Stomach smooth muscle (tissue), 2 donors: ENCODE measurements around the gene EIF2B5.
"Not testable (repeated sequence)": the region's sequence is repeated elsewhere in the genome, so short reads cannot be mapped to it uniquely, and the experiment has no call there.

Source experiments
- H3K27ac ChIP-seq: one replicate; pipeline ENCODE4 v1.7.0; 2013; ENCODE audit warnings: mild to moderate bottlenecking, low read length, inconsistent platforms
- H3K27me3 ChIP-seq, 2 donors: one replicate each; pipeline ENCODE4 v1.7.0; 2013; ENCODE audit warnings: low read length in 2 of 2; ENCODE audit not compliant: insufficient read depth in 2 of 2, control insufficient read depth in 1 of 2
- H3K36me3 ChIP-seq, 2 donors: one replicate each; pipeline ENCODE4 v1.7.0; 2013; ENCODE audit warnings: low read length in 2 of 2; ENCODE audit not compliant: control insufficient read depth in 2 of 2, insufficient read depth in 2 of 2
- H3K4me1 ChIP-seq: one replicate; pipeline ENCODE4 v1.7.0; 2013; ENCODE audit warnings: low read length; ENCODE audit not compliant: control insufficient read depth, insufficient read depth
- H3K4me3 ChIP-seq, 2 donors: one replicate each; pipeline ENCODE4 v1.7.0; 2013; ENCODE audit warnings: low read length in 2 of 2
- H3K9ac ChIP-seq, 2 donors: one replicate each; pipeline ENCODE4 v1.7.0; 2013; ENCODE audit warnings: low read length in 2 of 2, mild to moderate bottlenecking in 1 of 2
- H3K9me3 ChIP-seq, 2 donors: one replicate each; pipeline ENCODE4 v1.7.0; 2013; ENCODE audit warnings: low read length in 2 of 2; ENCODE audit not compliant: control insufficient read depth in 2 of 2
- donor health status: healthy.
- donor health status: Pancreatic carcinoma.

EIF2B5 gene

GRCh38 chr3:184145751-184146270 lies 10.7 kb downstream of the EIF2B5 start:
- Histone ChIP-seq H3K4me3 (no peak overlapping the region), H3K4me1 (peaks cover 4% of the 10 kb centered on the region), H3K36me3 (peaks cover 44 to 47% of the 10 kb centered on the region in 2 donors), H3K27me3 (no peaks in the 10 kb centered on the region), H3K9ac (no peak overlapping the region), H3K27ac (no peak overlapping the region), H3K9me3 (no peaks in the 10 kb centered on the region)

DNA sequence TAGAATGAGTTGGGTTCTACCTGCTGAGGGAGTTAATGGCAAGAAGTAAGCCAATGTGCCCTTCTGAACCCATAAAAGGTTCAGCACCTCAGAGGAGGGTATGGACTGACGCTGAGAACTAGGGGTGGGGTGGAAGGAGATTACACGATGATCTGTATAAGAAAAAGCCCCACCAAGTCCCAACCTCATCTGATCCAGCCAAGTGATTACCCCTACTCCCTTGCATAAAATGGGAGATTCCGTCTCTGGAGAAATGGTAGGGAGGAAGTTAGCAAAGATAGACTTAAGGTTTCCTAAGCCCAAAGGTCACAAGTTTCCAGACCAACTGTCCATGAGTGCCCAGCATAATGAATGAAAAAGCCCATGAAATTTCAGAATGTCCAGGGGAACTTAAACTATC lies 12.9 kb downstream of the EIF2B5 start:
- Histone ChIP-seq H3K36me3 (peaks cover 24 to 27% of the 10 kb centered on the region in 2 donors), H3K9ac (no peak overlapping the region), H3K27me3 (no peaks in the 10 kb centered on the region), H3K4me3 (no peak overlapping the region), H3K27ac (no peak overlapping the region), H3K4me1 (peaks cover 4% of the 10 kb centered on the region), H3K9me3 (no peaks in the 10 kb centered on the region)

DNA sequence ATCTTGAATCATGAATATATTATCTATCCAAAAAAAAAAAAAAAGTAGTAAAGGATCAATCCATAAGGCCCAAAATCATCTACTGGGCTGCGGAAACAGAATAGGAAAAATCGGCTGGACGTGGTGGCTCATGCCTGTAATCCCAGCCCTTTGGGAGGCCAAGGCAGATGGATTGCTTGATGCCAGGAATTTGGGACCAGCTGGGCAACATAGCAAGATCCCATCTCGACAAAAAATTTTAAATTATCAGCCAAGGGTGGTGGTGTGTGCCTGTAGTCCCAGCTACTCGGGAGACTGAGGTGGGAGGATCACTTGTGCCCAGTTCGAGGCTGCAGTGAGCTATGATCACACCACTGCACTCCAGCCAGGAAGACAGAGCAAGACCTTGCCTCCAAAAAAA lies 14.0 kb downstream of the EIF2B5 start:
- H3K4me1 ChIP-seq = peaks cover 6% of the 10 kb centered on the region
- H3K9ac ChIP-seq = no peak overlapping the region
- H3K27ac ChIP-seq = no peak overlapping the region
- no peaks in the 10 kb centered on the region for H3K9me3 ChIP-seq
- H3K4me3 ChIP-seq = no peak overlapping the region
- no peaks in the 10 kb centered on the region for H3K27me3 ChIP-seq
- H3K36me3 ChIP-seq = peaks cover 14 to 16% of the 10 kb centered on the region in 2 donors

DNA sequence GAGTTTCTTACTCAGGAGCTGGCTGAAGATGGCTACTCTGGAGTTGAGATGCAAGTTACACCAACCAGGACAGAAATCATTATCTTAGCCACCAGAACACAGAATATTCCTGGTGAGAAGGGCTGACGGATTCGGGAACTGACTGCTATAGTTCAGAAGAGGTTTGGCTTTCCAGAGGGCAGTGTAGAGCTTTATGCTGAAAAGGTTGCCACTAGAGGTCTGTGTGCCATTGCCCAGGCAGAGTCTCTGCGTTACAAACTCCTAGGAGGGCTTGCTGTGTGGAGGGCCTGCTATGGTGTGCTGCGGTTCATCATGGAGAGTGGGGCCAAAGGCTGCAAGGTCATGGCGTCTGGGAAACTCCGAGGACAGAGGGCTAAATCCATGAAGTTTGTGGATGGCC lies 14.6 kb downstream of the EIF2B5 start:
- not testable (repeated sequence) for H3K36me3 ChIP-seq, H3K27me3 ChIP-seq, H3K4me3 ChIP-seq, H3K9me3 ChIP-seq, H3K27ac ChIP-seq, H3K9ac ChIP-seq
- H3K4me1 ChIP-seq = peaks cover 10% of the 10 kb centered on the region

DNA sequence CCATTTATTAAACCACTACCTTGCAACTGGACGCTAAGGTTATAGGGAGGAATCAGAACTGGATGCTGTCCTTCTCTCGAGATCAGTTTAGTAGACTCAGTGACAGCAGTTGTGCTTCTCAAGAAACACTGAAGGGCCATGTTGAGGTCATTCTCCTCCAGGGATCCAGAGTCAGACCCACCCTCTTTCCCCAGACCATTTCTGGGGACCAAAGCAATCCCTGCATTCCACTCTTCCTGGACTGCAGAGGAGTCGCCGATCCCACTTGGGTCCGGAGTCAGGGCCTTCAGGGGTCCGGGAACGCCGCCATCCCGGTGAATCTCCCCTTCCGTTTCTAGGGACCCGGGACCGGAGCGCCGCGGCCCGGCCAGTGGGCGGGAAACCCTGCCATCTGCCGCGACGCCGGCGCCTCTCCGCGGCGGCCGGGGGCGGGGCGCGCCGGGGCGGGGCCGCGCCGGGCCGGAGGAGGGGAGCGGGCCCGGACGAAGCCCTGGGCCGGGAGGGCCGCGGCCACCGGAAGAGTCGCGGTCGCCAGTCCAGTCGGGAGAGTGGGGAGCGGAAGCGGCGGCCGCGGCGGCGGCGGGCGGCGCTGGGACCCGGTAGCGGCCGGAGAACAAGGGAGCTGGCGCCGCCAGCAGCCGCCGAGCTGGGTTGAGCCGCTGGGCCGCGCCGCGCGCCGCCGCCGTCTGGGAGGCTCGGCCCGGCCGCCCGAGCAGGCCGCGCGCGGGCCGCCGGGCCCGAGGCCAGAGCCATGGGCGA lies 19.9 kb downstream of the EIF2B5 start, which contains the start of gene DVL3:
Gene DVL3, plus strand, starts transcription at position 493 of the 759 bp plus-strand sequence. Its CDS starts 259 bp downstream, at position 752.
- Histone ChIP-seq H3K4me1 (peaks cover 38% of the 10 kb centered on the region), H3K9ac (peak within 1 kb of the TSS; percentile 93 to 98), H3K27me3 (no peaks in the 10 kb centered on the region), H3K9me3 (no peaks in the 10 kb centered on the region), H3K27ac (peak within 1 kb of the TSS; percentile 90), H3K36me3 (no peaks in the 10 kb centered on the region), H3K4me3 (peak within 1 kb of the TSS; percentile 91 to 96)

GRCh38 chr3:184155644-184156521 lies 20.7 kb downstream of the EIF2B5 start:
- Histone ChIP-seq H3K4me1 (peaks cover 46% of the 10 kb centered on the region), H3K4me3 (peak overlapping the region; percentile 91 to 96), H3K27me3 (no peaks in the 10 kb centered on the region), H3K9me3 (no peaks in the 10 kb centered on the region), H3K9ac (peak overlapping the region; percentile 93 to 98), H3K27ac (peak overlapping the region; percentile 90), H3K36me3 (no peaks in the 10 kb centered on the region)

GRCh38 chr3:184156522-184156955 lies 21.4 kb downstream of the EIF2B5 start:
- H3K4me1 ChIP-seq = peaks cover 53% of the 10 kb centered on the region
- H3K4me3 ChIP-seq = peak overlapping the region; percentile 91 to 96
- H3K27ac ChIP-seq = peak overlapping the region; percentile 90
- H3K9ac ChIP-seq = peak overlapping the region; percentile 93 to 98
- H3K36me3 ChIP-seq = no peaks in the 10 kb centered on the region
- H3K9me3 ChIP-seq = no peaks in the 10 kb centered on the region
- no peaks in the 10 kb centered on the region for H3K27me3 ChIP-seq

DNA sequence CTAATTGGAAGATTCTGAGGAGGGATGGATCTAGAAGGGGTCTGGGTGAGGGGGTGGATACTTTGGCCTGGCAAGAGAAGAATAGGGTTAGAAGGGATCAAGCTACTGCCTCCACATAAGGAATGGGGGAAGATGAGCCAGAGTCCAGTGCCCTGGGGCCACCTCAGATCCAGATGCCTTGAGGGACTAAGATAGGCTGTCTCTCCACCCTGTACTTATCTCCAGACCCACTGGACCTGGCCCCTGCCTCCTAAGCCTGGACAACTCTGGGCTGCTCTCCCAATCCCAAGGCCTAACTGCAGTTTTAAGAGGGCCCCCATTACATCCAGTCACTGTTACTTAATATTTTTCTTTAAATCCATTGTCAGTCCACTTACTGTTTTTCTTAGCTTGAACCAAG lies 22.0 kb downstream of the EIF2B5 start:
- H3K4me1 ChIP-seq = peaks cover 57% of the 10 kb centered on the region

GRCh38 chr3:184158404-184158803 lies 23.2 kb downstream of the EIF2B5 start:
- Histone ChIP-seq H3K27ac (peak overlapping the region; percentile 55), H3K4me3 (peak overlapping the region in 1 of 2 donors; percentile 29), H3K27me3 (no peaks in the 10 kb centered on the region), H3K9me3 (no peaks in the 10 kb centered on the region), H3K4me1 (peaks cover 61% of the 10 kb centered on the region), H3K9ac (peak overlapping the region in 1 of 2 donors; percentile 29), H3K36me3 (peaks cover 1 to 2% of the 10 kb centered on the region in 2 donors)

More for the DNA sequence above, 22.0 kb downstream of the EIF2B5 start:
- peak overlapping the region; percentile 90 for H3K27ac ChIP-seq
- H3K4me3 ChIP-seq = peak overlapping the region; percentile 91 to 96
- no peaks in the 10 kb centered on the region for H3K27me3 ChIP-seq
- H3K9ac ChIP-seq = peak overlapping the region; percentile 93 to 98
- H3K36me3 ChIP-seq = no peaks in the 10 kb centered on the region
- no peaks in the 10 kb centered on the region for H3K9me3 ChIP-seq

- H3K36me3 ChIP-seq = peaks cover 20 to 21% of the 10 kb centered on the region in 2 donors
- H3K27ac ChIP-seq = peak overlapping the region; percentile 64
- no peaks in the 10 kb centered on the region for H3K27me3 ChIP-seq
- H3K9me3 ChIP-seq = no peaks in the 10 kb centered on the region
- peak overlapping the region in 1 of 2 donors; percentile 52 for H3K4me3 ChIP-seq
- H3K9ac ChIP-seq = peak overlapping the region; percentile 42 to 57
- peaks cover 59% of the 10 kb centered on the region for H3K4me1 ChIP-seq
Measured at GRCh38 chr3:184160456-184160855, 25.3 kb downstream of the EIF2B5 start.
